ENCODE data around the gene CFAP107.

- no peak for TF ChIP-seq CHD1 (IDR thresholded peaks at IDR 0.05; ENCODE audit: low read depth, low read length)
- TF ChIP-seq ELK1 (IDR thresholded peaks at IDR 0.05; ENCODE audit: borderline replicate concordance, low read depth, low read length), result no peak
- TF ChIP-seq CTCF (conservative IDR thresholded peaks at IDR 0.05; ENCODE audit: low read depth, low read length), result no peak
- no peak for TF ChIP-seq USF2 (IDR thresholded peaks at IDR 0.05; ENCODE audit: low read depth, low read length)
- TF ChIP-seq POLR2A (IDR thresholded peaks at IDR 0.05; ENCODE audit: low read depth, low read length), result no peak
- no peak for TF ChIP-seq RCOR1 (IDR thresholded peaks at IDR 0.05; ENCODE audit: insufficient replicate concordance, low read length)
- no peak for TF ChIP-seq MAZ (IDR thresholded peaks at IDR 0.05; ENCODE audit: borderline replicate concordance, low read depth, low read length)
- no peak for TF ChIP-seq RAD21 (IDR thresholded peaks at IDR 0.05; ENCODE audit: low read length)
- no peak for TF ChIP-seq MAFK (IDR thresholded peaks at IDR 0.05; ENCODE audit: low read depth, low read length)
Observed at GRCh38 chr1:12745126-12745991, 641 bp upstream of the CFAP107 start.

All from IMR-90 (cell line).